SH-SY5Y (cell line): Measurements from ENCODE around the gene MARCKSL1.

Experiments
- GATA2 ChIP-seq: IDR thresholded peaks from 2 replicates; pipeline ENCODE4 v1.6.1; 2011; ENCODE audit warnings: mild to moderate bottlenecking, low read depth, low read length
- GATA3 ChIP-seq: IDR thresholded peaks from 2 replicates; pipeline ENCODE4 v1.6.1; 2011; ENCODE audit warnings: low read depth, mild to moderate bottlenecking, low read length, moderate library complexity

- TF ChIP-seq GATA2 (no peak), GATA3 (no peak)
Measured at GRCh38 chr1:32321712-32322291, 14.2 kb downstream of the MARCKSL1 start.
